ENCODE results near the gene N4BP2.

The N4BP2 gene

GRCh38 chr4:40160258-40160657 is 103.6 kb downstream of the N4BP2 start:
- DNase-seq, result no peak

GRCh38 chr4:40164459-40164858 is 107.8 kb downstream of the N4BP2 start:
- no peak for DNase-seq

DNA sequence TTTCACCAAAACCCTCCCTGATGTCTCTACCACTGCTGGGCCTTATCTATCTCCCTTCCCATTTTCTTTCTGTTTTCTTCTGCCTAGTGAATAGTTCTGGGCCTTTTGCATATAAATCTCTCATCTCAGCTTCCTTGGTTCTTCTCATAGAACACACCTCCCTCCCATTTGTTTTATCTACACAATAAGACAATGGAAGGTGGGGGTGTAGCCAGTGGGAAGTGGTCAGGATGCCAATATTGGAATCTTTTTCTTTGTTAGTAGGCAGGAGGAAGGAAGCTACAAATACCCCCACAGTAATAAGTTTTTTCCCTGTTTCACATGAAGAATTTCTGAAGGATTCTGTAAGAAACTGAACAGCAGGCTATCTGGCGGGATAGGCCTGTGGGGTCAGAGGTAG is 109.3 kb downstream of the N4BP2 start:
- DNase-seq, result no peak

DNA sequence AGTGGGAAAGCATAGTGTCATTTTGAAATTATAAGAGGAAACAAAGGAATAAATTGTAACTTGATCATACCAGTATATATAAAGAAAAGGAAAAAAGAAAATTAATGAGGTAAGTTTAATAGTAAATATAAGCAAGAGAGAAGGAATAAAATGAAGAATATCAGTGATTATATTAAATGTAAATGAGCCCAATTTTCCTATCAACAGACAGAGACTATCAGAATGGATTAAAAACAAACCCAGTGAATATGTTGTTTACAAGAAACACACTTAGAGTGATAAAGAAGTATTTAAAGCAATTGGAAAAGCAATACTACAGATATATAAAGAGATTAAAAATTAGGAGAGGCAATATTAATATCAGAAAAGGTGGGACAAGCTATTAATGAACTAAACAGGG is 111.4 kb downstream of the N4BP2 start:
- DNase-seq, result no peak

GRCh38 chr4:40170588-40170987 is 113.9 kb downstream of the N4BP2 start:
- DNase-seq, result no peak

DNA sequence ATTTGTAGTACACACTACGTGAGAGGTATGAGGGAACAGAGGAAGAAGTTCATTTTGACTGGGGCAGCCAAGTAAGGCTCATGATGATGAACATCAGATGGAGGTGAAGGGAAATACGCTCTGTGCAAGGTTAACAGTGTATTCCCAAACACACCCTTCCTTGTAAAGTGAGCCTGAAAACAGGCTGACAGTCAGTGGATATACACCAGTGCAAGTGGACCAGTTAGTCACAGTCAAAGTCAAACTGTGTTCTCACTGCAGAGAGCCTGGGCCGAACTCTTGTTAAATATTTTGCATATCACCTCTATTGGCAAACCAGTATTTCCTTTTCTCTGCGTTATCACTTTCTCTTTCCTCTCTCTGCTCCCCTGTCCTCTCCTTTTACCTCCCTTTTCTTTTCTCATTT is 116.8 kb downstream of the N4BP2 start:
- DNase-seq, result no peak

GRCh38 chr4:40176602-40177001 is 120.0 kb downstream of the N4BP2 start:
- DNase-seq, result no peak

DNA sequence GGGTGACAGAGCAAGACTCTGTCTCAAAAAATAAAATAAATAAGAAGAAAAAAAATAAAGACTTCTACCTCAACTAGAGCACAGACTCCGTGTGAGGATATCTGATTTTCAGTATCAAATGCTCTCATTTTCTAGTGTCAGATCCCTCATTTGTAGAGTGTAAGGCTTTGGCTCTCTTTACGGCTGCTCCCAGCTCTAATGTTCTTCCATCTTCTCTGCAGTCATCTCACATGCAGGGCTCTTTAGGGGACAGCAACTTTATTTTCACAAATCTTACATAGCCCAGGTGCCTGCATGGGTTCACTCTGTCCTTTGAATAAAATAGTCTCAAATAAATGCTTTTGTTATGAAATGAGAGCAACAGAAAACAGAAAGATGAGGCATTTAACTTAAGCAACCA is 120.9 kb downstream of the N4BP2 start:
- DNase-seq, result no peak

- DNase-seq, result no peak
Measured at GRCh38 chr4:40178672-40179071, 122.0 kb downstream of the N4BP2 start.

DNA sequence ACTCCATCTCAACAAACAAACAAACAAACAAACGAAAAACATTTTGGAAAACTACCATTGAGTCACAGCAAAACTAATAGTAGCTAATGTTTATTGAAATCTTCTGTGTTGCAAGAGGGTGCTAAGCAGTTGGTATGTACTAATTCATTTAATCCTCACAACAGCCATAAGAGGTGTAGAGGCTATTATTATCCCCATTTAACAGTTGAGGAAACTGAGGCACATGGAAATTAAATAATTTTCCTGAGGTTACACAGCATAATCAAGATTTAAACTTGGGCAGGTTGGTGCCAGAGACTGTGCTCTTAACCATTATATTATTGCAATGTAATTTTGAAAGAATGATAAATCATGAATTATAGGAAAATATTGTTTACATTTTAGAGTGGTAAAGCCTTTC is 122.7 kb downstream of the N4BP2 start:
- no peak for DNase-seq

DNA sequence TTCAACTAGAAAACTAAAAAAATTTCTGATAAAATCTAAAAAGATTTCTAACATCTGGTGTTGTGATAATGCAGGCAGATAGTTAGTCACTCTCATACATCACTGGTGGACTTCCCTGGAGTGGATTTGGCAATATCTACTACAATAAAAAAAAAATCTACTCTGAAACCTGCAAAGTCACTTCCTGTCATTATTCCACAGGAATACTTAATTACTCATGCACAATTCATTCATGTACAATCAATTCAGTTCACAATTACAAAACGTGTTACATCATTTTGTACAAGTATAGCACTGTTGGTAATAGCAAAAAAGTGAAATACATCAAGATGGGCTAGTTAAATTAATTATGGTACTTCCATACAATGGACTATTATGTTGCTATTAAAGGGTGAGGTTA is 123.7 kb downstream of the N4BP2 start:
- no peak for DNase-seq

- DNase-seq, result no peak
Measured at GRCh38 chr4:40182001-40182400, 125.4 kb downstream of the N4BP2 start.

- DNase-seq, result no peak
Measured at GRCh38 chr4:40182954-40183353, 126.3 kb downstream of the N4BP2 start.

GRCh38 chr4:40183615-40184411 is 127.2 kb downstream of the N4BP2 start:
- DNase-seq, result no peak

- no peak for DNase-seq
Measured at GRCh38 chr4:40185830-40186664, 129.4 kb downstream of the N4BP2 start.

- no peak for DNase-seq
Measured at GRCh38 chr4:40186665-40187014, 130.0 kb downstream of the N4BP2 start.

DNA sequence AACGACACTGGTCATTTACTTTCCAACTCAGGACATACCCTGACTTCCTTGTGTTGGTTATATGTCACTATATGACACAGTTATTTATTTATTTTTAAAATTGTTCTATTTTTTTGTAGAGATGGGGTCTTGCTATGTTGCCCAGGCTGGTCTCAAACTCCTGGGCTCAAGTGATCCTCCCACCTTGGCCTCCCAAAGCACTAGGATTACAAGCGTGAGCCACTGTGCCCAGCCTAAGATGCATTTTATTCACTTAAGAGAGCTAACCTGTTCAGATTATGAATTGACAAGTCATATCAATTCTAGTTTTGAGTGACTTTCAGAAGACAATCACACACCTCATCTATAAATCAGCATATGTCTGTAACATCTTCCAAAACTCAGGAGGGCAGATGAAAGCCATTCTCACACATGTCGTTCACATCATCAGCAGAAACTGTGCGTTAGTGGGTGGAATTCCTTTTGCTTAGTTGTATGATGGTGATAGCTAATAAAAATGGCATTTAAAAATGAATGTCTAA is 130.8 kb downstream of the N4BP2 start:
- no peak for DNase-seq

GRCh38 chr4:40190019-40190418 is 133.4 kb downstream of the N4BP2 start:
- DNase-seq, result peak; percentile 92

DNA sequence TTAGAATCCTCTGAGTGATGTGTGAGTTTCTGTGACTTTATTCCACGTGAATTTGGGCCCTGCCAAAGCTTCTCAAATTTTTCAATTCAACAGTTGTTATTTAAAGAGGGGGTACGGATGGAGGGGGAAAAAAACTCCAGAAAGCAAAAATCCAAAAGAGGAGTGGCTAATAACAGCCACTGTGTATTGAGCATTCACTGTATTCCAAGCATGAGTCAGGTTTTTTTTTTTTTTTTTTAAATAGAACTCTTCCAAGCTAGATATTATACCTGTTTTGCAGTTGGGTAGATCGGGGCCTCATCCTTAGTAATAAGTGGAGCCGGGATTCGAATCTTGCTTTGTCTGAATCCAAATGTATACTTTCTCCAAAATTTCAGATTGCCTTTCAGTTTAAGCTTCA is 133.8 kb downstream of the N4BP2 start:
- peak; percentile 66 for DNase-seq

DNA sequence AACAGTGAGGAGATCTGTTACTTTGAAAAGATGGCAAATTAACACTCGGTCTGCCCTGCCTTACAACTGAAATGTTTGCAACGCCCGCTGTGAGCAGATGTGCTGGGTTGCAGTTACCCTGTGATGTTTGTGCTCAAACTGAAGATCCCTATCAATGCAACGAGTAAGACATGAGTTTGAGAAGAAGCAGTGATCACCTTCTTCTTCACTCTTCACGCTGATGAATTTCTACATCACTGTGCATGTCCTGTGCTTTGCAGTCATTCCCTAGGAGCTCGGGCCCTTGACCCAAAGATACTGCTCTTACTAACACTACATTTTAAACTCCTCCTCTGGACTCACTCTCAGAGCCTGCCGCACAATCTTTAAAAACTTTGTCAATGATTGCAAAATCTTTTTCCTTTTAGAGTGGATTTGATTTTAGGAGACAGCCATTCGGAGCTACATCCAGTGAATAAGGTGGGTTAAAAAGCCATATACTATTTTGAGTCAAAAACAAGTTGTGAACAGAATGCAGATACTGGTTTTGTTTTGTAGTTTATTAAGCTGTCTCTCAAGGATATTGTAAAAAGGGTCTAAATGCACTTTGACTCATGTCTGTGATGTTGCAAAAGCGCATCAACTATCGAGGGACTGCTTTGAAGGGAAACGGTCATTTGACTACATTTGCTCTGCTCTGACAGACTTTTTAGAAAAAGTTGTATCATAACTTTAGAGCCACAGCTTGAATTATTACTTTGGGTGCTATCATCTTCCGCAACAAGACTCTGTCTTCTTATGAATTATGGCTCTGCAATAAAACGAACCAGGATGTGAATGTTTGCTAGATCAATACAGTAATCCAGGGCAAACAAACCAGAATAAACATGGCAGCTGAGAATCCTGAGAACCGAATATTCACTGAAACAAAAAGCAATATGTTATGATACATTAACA is 134.5 kb downstream of the N4BP2 start:
- DNase-seq, result peak; percentile 86

- peak; percentile 40 for DNase-seq
Measured at GRCh38 chr4:40192114-40193015, 135.7 kb downstream of the N4BP2 start.

DNA sequence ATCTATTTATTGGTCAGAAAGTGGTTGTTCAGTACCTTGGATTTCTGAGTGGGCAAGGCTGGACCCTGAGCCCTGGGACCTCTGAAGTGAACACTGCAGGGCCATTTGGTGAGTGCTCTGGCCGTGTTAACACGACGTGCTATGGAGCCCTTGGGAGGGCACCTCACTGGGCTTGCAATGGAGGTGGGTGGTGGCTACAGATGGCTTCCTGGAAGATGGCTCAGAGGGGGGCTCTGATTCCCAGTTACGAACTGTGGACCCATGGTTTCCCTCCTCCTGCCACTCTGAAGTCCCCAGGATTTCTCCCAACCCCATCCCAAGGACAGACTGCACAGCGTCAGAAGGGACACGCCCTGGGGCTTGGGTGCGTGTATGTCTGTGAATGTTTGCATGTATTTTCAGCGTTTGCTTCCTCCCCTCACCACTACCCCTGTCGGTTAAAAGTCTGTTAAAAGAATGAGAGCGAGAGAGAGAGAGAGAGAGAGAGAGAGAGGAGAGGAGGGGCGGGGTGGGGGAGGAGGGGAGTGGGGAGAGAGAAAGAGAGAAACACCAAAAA is 136.4 kb downstream of the N4BP2 start:
- DNase-seq, result no peak

Measured in NCI-H1092 treated with DMSO at 0.1 percent for 48 hours (cell line).